Right lobe of liver (tissue), 4 donors: Measurements from ENCODE around the gene DNAAF8.

Experiments
- CTCF ChIP-seq, 4 donors: fragments of 200-600 bp in 3 of 4; fragments of 450-650 bp in 1 of 4; IDR thresholded peaks; one replicate each; pipeline versions ENCODE4 v1.5.1 to v1.8.0; 2016 to 2022; ENCODE audit warnings: antibody characterized with exemption in 4 of 4, mild to moderate bottlenecking in 2 of 4
- POLR2A ChIP-seq: fragments of 450-650 bp; IDR thresholded peaks from one replicate; pipeline ENCODE4 v1.6.1; 2017; ENCODE audit warnings: antibody characterized with exemption, mild to moderate bottlenecking
- donor health status: DM: no; HTN: no; CAD: no.
- donor health status: DM: no; HTN: no; CAD: no.
- donor health status: DM: no; HTN: yes; CAD: no.

DNA sequence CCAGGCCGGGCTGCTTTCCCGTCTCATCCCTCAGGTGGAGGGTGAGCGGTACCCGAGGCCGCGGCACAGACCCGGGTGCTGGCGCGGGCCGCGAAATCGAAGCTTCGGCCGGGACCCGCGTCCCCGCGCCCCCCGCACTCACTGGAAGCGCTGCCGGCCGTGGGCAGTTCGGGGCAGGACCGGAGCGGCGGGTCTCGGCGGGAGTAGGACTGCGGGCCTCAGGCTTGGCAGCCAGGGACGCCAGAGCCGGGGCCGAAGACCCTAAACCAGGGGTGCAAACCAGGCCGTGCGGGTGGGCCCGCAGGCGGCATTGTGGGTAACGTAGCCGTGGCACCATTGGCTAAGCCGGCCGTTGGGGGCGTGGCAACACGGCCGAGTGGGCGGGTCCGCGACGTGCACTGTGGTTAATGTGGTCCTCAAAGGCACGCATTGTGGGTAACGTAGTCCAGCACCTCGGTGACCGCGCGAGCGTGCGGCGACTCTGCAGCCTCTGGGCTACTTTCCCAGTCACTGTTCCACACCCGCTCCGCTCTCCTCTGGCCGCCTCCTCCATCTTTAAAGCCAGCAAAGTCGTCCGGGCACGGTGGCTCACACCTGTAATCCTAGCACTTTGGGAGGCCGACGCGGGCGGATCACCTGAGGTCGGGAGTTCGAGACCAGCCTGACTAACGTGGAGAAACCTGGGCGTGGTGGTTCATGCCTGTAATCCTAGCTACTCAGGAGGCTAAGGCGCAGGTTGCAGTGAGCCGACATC is 32.7 kb downstream of the DNAAF8 start, which contains the start of gene ZNF500:
- TF ChIP-seq CTCF (IDR thresholded peaks at IDR 0.05) (peak in 1 of 4 donors; percentile 6), POLR2A (peak; percentile 61)
